Measurements from ENCODE around the gene ZSWIM6. TPM values are rescaled to one million over a fixed set of nuclear protein-coding genes. Genes with fewer than 3 reads are reported as not detected.

The ZSWIM6 gene
- polyA plus RNA-seq, 1 donor = 34.3 TPM

GRCh38 chr5:61591859-61592258, 259.8 kb downstream of the ZSWIM6 start:
- DNase-seq = no peak

- DNase-seq = no peak
Observed at GRCh38 chr5:61595426-61595825, 263.4 kb downstream of the ZSWIM6 start.

Other genes starting within 250 kb of the ZSWIM6 start
- 91.2 TPM for gene SMIM15, start 169.8 kb upstream of the ZSWIM6 start, polyA plus RNA-seq (ENCODE audit: insufficient read length)